ENCODE results near the gene GIPR.
A peak's percentile ranks its signal among the peaks of the same experiment; 100 is the strongest.

DNA sequence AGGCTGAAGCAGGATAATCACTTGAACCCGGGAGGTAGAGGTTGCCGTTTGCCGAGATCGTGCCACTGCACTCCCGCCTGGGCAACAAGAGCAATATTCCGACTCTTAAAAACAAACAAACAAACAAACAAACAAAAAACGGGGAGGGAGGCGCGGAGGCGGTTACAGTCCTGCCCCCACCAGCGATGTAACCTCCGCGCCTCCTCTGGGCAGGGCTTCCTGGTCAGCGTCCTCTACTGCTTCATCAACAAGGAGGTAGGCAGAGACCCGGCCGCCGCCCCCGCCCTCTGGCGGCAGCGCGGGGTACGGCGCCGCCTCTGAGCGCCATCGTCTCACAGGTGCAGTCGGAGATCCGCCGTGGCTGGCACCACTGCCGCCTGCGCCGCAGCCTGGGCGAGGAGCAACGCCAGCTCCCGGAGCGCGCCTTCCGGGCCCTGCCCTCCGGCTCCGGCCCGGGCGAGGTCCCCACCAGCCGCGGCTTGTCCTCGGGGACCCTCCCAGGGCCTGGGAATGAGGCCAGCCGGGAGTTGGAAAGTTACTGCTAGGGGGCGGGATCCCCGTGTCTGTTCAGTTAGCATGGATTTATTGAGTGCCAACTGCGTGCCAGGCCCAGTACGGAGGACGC lies 13.5 kb downstream of the GIPR start:
- TF ChIP-seq, protein P1, sequence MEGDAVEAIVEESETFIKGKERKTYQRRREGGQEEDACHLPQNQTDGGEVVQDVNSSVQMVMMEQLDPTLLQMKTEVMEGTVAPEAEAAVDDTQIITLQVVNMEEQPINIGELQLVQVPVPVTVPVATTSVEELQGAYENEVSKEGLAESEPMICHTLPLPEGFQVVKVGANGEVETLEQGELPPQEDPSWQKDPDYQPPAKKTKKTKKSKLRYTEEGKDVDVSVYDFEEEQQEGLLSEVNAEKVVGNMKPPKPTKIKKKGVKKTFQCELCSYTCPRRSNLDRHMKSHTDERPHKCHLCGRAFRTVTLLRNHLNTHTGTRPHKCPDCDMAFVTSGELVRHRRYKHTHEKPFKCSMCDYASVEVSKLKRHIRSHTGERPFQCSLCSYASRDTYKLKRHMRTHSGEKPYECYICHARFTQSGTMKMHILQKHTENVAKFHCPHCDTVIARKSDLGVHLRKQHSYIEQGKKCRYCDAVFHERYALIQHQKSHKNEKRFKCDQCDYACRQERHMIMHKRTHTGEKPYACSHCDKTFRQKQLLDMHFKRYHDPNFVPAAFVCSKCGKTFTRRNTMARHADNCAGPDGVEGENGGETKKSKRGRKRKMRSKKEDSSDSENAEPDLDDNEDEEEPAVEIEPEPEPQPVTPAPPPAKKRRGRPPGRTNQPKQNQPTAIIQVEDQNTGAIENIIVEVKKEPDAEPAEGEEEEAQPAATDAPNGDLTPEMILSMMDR (conservative IDR thresholded peaks at IDR 0.05; ENCODE audit: low read depth, low read length), result peak; percentile 86
- no peak for TF ChIP-seq EZH2 (IDR thresholded peaks at IDR 0.05; ENCODE audit: borderline replicate concordance, low read depth, low read length, poor library complexity, severe bottlenecking)

Measured in A673 (cell line).